K562 (cell line): ENCODE measurements around the gene CDCP1. TPM values are rescaled to one million over a fixed set of nuclear protein-coding genes. Genes with fewer than 3 reads are reported as not detected.

Experiments
- NCOA4 ChIP-seq: fragments of 450-650 bp; IDR thresholded peaks from 2 replicates; pipeline ENCODE4 v1.6.1; 2018; ENCODE audit warnings: mild to moderate bottlenecking; ENCODE audit not compliant: partially characterized antibody
- TEAD4 ChIP-seq, 2 experiments: sonication (generic) in 1 of 2; formaldehyde crosslinking in 1 of 2; IDR thresholded peaks; 2 replicates each; pipeline versions ENCODE4 v1.6.1 to v1.8.0; 2012 to 2022; ENCODE audit warnings: borderline replicate concordance in 1 of 2, inconsistent platforms in 1 of 2, low read length in 1 of 2, mild to moderate bottlenecking in 1 of 2, missing genetic modification reagents in 1 of 2
- polyA plus RNA-seq, 8 experiments: library from polyadenylated mRNA; depleted of rRNA in 4 of 8; stranded (reverse) in 5 of 8; unstranded in 3 of 8; fragments of >200 nt; fragmentation: Nextera tagmentation in 2 of 8; fragmentation: Illumina TruSeq in 1 of 8; extraction: Ambion mirVana in 2 of 8; extraction: Trizol in 1 of 8; gene quantifications; 2 replicates each; pipeline versions ENCODE4 v1.2.1 to v1.2.3, GENCODE V29; 2011 to 2014; ENCODE audit warnings: inconsistent platforms in 1 of 8, missing spikeins in 1 of 8
- total RNA-seq, 7 experiments: library from RNA; depleted of rRNA in 6 of 7; stranded (reverse); fragments of >200 nt in 6 of 7; fragmentation: Illumina TruSeq in 2 of 7; extraction: Trizol in 2 of 7; gene quantifications; 2 replicates each; pipeline versions ENCODE4 v1.2.1 to v1.2.3, GENCODE V29; 2011 to 2021; ENCODE audit warnings: low replicate concordance in 1 of 7
- TF ChIP-seq, protein P1 (sequence below), 2 experiments: fragments of 450-650 bp; formaldehyde crosslinking in 1 of 2; IDR thresholded peaks; 2 replicates each; pipeline versions ENCODE4 v1.4.0 to v1.6.1; 2014 to 2020; ENCODE audit warnings: mild to moderate bottlenecking in 2 of 2, borderline replicate concordance in 1 of 2, low read depth in 1 of 2

Gene CDCP1
- total and polyA plus RNA-seq, 9 of the 15 experiments (the other 6 are each of a cell fraction or from before 2014, with no cell fraction given): 3.9 to 16.4 (median 5.2) TPM

DNA sequence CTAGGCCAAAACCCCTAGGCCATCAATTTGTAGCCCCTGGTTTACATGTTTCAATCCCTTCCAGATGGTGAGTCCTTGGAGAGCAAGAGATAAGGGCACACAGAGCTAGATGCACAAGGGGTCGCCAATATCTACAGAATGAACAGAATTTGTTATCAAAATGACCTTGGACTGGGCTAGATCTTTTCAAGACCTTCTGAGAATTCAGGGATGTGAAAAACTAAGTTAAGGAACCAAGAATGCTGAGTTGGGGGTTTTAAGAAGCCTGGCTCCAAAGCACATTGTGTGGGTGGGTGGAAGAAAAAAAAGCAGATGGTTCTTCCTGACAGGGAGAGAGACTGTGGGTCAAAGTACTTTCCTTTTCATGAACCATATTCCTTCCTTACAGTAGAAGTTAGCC lies 10.2 kb downstream of the CDCP1 start (continued):
- TF ChIP-seq, protein P1, sequence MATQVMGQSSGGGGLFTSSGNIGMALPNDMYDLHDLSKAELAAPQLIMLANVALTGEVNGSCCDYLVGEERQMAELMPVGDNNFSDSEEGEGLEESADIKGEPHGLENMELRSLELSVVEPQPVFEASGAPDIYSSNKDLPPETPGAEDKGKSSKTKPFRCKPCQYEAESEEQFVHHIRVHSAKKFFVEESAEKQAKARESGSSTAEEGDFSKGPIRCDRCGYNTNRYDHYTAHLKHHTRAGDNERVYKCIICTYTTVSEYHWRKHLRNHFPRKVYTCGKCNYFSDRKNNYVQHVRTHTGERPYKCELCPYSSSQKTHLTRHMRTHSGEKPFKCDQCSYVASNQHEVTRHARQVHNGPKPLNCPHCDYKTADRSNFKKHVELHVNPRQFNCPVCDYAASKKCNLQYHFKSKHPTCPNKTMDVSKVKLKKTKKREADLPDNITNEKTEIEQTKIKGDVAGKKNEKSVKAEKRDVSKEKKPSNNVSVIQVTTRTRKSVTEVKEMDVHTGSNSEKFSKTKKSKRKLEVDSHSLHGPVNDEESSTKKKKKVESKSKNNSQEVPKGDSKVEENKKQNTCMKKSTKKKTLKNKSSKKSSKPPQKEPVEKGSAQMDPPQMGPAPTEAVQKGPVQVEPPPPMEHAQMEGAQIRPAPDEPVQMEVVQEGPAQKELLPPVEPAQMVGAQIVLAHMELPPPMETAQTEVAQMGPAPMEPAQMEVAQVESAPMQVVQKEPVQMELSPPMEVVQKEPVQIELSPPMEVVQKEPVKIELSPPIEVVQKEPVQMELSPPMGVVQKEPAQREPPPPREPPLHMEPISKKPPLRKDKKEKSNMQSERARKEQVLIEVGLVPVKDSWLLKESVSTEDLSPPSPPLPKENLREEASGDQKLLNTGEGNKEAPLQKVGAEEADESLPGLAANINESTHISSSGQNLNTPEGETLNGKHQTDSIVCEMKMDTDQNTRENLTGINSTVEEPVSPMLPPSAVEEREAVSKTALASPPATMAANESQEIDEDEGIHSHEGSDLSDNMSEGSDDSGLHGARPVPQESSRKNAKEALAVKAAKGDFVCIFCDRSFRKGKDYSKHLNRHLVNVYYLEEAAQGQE (IDR thresholded peaks at IDR 0.05; ENCODE audit: borderline replicate concordance): peak; percentile 63; the same call in 1 of the 2 replicates
- TF ChIP-seq, protein P1 (CRISPR knock-in tag; IDR thresholded peaks at IDR 0.05; ENCODE audit: low read depth): no peak
- TF ChIP-seq NCOA4 (no peak), TEAD4 (IDR thresholded peaks at IDR 0.05; ENCODE audit: low read length) (peak; percentile 62), TEAD4 (CRISPR knock-in tag; IDR thresholded peaks at IDR 0.05; ENCODE audit: borderline replicate concordance) (no peak)
- TF ChIP-seq, all 486 proteins: peak for 60
